IMR-90 (cell line): ENCODE measurements around the gene JAKMIP1. TPM values are rescaled to one million over a fixed set of nuclear protein-coding genes. Genes with fewer than 3 reads are reported as not detected.

Source experiments
- ATAC-seq: fragments of 200-7000 bp; cut with Tn5 transposase; 2 replicates; pipeline ENCODE4 v1.9.1; 2020; ENCODE audit warnings: low read depth, mild to moderate bottlenecking, moderate library complexity
- BruUV-seq: library from RNA; stranded (reverse); fragments of 400-500 nt; replicated peaks from 2 replicates; lab custom pipeline; 2021; lab: Mats Ljungman, UMichigan
- CTCF ChIA-PET: fragments of 300-600 bp; formaldehyde crosslinking; extraction: SDS; loops from one replicate; lab custom pipeline; 2021; ENCODE audit warnings: antibody characterized with exemption; lab: Yijun Ruan, JAX
- POLR2A ChIA-PET: fragments of 300-600 bp; sonication (Branson Sonifier 250); formaldehyde crosslinking; loops from one replicate; lab custom pipeline; 2022; ENCODE audit warnings: antibody characterized with exemption; ENCODE audit not compliant: unreplicated experiment; lab: Charles Lee
- DNase-seq: peaks from one replicate; pipeline ENCODE4 v3.0.0; 2013
- H2AFZ ChIP-seq: replicated peaks from 2 replicates; pipeline ENCODE3; 2013; ENCODE audit warnings: low read length, mild to moderate bottlenecking; ENCODE audit not compliant: poor library complexity
- H2AK5ac ChIP-seq: 2 replicates; pipeline ENCODE4 v1.6.1; 2013; ENCODE audit warnings: low read depth, low read length, inconsistent platforms
- H2AK9ac ChIP-seq: replicated peaks from 2 replicates; pipeline ENCODE3; 2013; ENCODE audit warnings: mild to moderate bottlenecking, low read depth, low read length, moderate library complexity; ENCODE audit not compliant: poor library complexity
- H2BK120ac ChIP-seq: 2 replicates; pipeline ENCODE4 v1.6.1; 2013; ENCODE audit warnings: low read depth, low read length, inconsistent platforms
- H2BK15ac ChIP-seq: 3 replicates; pipeline ENCODE4 v1.6.1; 2013; ENCODE audit warnings: low read depth, low read length, inconsistent platforms
- H2BK20ac ChIP-seq: 2 replicates; pipeline ENCODE4 v1.6.1; 2013; ENCODE audit warnings: low read depth, mild to moderate bottlenecking, inconsistent platforms, low read length, moderate library complexity
- H2BK5ac ChIP-seq: 2 replicates; pipeline ENCODE4 v1.6.1; 2013; ENCODE audit warnings: mild to moderate bottlenecking, low read depth, low read length, inconsistent platforms; ENCODE audit not compliant: poor library complexity, severe bottlenecking
- H3K14ac ChIP-seq: replicated peaks from 2 replicates; pipeline ENCODE4 v1.6.1; 2013; ENCODE audit warnings: low read depth, low read length, inconsistent platforms
- H3K18ac ChIP-seq: 2 replicates; pipeline ENCODE4 v1.6.1; 2013; ENCODE audit warnings: low read depth, low read length, control low read depth
- H3K23ac ChIP-seq: 2 replicates; pipeline ENCODE4 v1.6.1; 2013; ENCODE audit warnings: low read depth, low read length, inconsistent platforms
- H3K27ac ChIP-seq: 2 replicates; pipeline ENCODE4 v1.5.1; 2013; ENCODE audit warnings: mild to moderate bottlenecking, control low read depth, low read length; ENCODE audit not compliant: insufficient read depth
- H3K27me3 ChIP-seq: 2 replicates; pipeline ENCODE4 v1.6.1; 2013; ENCODE audit warnings: low read length; ENCODE audit not compliant: control insufficient read depth, insufficient read depth
- H3K36me3 ChIP-seq: 2 replicates; pipeline ENCODE4 v1.6.1; 2013; ENCODE audit warnings: low read length, mixed read lengths; ENCODE audit not compliant: control insufficient read depth, insufficient read depth
- H3K4ac ChIP-seq: 2 replicates; pipeline ENCODE4 v1.6.1; 2013; ENCODE audit warnings: low read depth, low read length, inconsistent platforms
- H3K4me1 ChIP-seq: 2 replicates; pipeline ENCODE4 v1.6.1; 2013; ENCODE audit warnings: low read length, mixed read lengths; ENCODE audit not compliant: control insufficient read depth, insufficient read depth
- H3K4me2 ChIP-seq: 2 replicates; pipeline ENCODE4 v1.6.1; 2013; ENCODE audit warnings: low read depth, mild to moderate bottlenecking, control low read depth, low read length, moderate library complexity
- H3K4me3 ChIP-seq: 2 replicates; pipeline ENCODE4 v1.5.1; 2013; ENCODE audit warnings: low read depth, mild to moderate bottlenecking, control low read depth, low read length, moderate library complexity; ENCODE audit not compliant: insufficient read depth
- H3K56ac ChIP-seq: 2 replicates; pipeline ENCODE4 v1.6.1; 2013; ENCODE audit warnings: low read length, inconsistent platforms; ENCODE audit not compliant: insufficient read depth; ENCODE audit errors: extremely low read depth
- H3K79me1 ChIP-seq, 2 experiments: 2 replicates each; pipeline ENCODE4 v1.6.1; 2013; ENCODE audit warnings: low read length in 2 of 2, inconsistent platforms in 1 of 2, low read depth in 1 of 2
- H3K9ac ChIP-seq: 2 replicates; pipeline ENCODE4 v1.6.1; 2013; ENCODE audit warnings: low read depth, low read length, control low read depth
- H3K9me1 ChIP-seq: 2 replicates; pipeline ENCODE4 v1.6.1; 2013; ENCODE audit warnings: low read length, inconsistent platforms; ENCODE audit not compliant: insufficient read depth
- H3K9me3 ChIP-seq: 2 replicates; pipeline ENCODE4 v1.6.1; 2013; ENCODE audit warnings: low read length; ENCODE audit not compliant: control insufficient read depth, insufficient read depth
- H4K20me1 ChIP-seq: 2 replicates; pipeline ENCODE4 v1.6.1; 2013; ENCODE audit warnings: low read length, inconsistent platforms; ENCODE audit not compliant: insufficient read depth
- H4K5ac ChIP-seq: 2 replicates; pipeline ENCODE4 v1.6.1; 2013; ENCODE audit warnings: mild to moderate bottlenecking, low read depth, low read length, control low read depth
- H4K8ac ChIP-seq, 2 experiments: 2 replicates each; pipeline ENCODE4 v1.6.1; 2013; ENCODE audit warnings: low read depth in 2 of 2, low read length in 2 of 2, control low read depth in 1 of 2, inconsistent platforms in 1 of 2
- H4K91ac ChIP-seq: 2 replicates; pipeline ENCODE4 v1.6.1; 2013; ENCODE audit warnings: low read depth, low read length, inconsistent platforms; ENCODE audit not compliant: insufficient read depth
- BHLHE40 ChIP-seq: fragments of 150-350 bp; IDR thresholded peaks from 2 replicates; pipeline ENCODE4 v1.6.1; 2016; ENCODE audit warnings: mild to moderate bottlenecking, low read depth, low read length
- CEBPB ChIP-seq: IDR thresholded peaks from 2 replicates; pipeline ENCODE4 v1.6.1; 2012; ENCODE audit warnings: low read depth, low read length, improper control_type of control experiment
- CHD1 ChIP-seq: IDR thresholded peaks from 2 replicates; pipeline ENCODE4 v1.6.1; 2012; ENCODE audit warnings: low read depth, low read length, improper control_type of control experiment
- CTCF ChIP-seq: conservative IDR thresholded peaks from 2 replicates; pipeline ENCODE4 v1.5.1; 2012; ENCODE audit warnings: mild to moderate bottlenecking, low read depth, low read length, improper control_type of control experiment
- ELK1 ChIP-seq: fragments of 150-350 bp; IDR thresholded peaks from 2 replicates; pipeline ENCODE4 v1.6.1; 2016; ENCODE audit warnings: low read depth, mild to moderate bottlenecking, low read length, moderate library complexity, borderline replicate concordance
- FOS ChIP-seq: fragments of 150-350 bp; IDR thresholded peaks from 2 replicates; pipeline ENCODE4 v1.6.1; 2016; ENCODE audit warnings: low read depth, low read length
- MAFK ChIP-seq: IDR thresholded peaks from 2 replicates; pipeline ENCODE4 v1.6.1; 2012; ENCODE audit warnings: low read depth, low read length, improper control_type of control experiment
- MAZ ChIP-seq: IDR thresholded peaks from 2 replicates; pipeline ENCODE4 v1.6.1; 2012; ENCODE audit warnings: low read depth, mild to moderate bottlenecking, low read length, improper control_type of control experiment, moderate library complexity, borderline replicate concordance
- MXI1 ChIP-seq: IDR thresholded peaks from 2 replicates; pipeline ENCODE4 v1.6.1; 2012; ENCODE audit warnings: low read depth, mild to moderate bottlenecking, low read length, moderate library complexity, borderline replicate concordance
- NFE2L2 ChIP-seq: fragments of 150-350 bp; IDR thresholded peaks from 2 replicates; pipeline ENCODE4 v1.6.1; 2016; ENCODE audit warnings: low read depth, mild to moderate bottlenecking, low read length
- POLR2A ChIP-seq: IDR thresholded peaks from 2 replicates; pipeline ENCODE4 v1.6.1; 2012; ENCODE audit warnings: mild to moderate bottlenecking, low read depth, low read length
- RAD21 ChIP-seq: IDR thresholded peaks from 2 replicates; pipeline ENCODE4 v1.6.1; 2012; ENCODE audit warnings: low read length, improper control_type of control experiment
- RCOR1 ChIP-seq: IDR thresholded peaks from 2 replicates; pipeline ENCODE4 v1.6.1; 2012; ENCODE audit warnings: mild to moderate bottlenecking, low read length, improper control_type of control experiment; ENCODE audit not compliant: insufficient replicate concordance
- RFX5 ChIP-seq: IDR thresholded peaks from 2 replicates; pipeline ENCODE4 v1.8.0; 2012; ENCODE audit warnings: low read depth, mild to moderate bottlenecking, low read length, moderate library complexity
- SMC3 ChIP-seq: fragments of 150-350 bp; IDR thresholded peaks from 2 replicates; pipeline ENCODE4 v1.6.1; 2016; ENCODE audit warnings: low read depth, mild to moderate bottlenecking, antibody characterized with exemption, low read length, moderate library complexity
- USF2 ChIP-seq: fragments of 150-350 bp; IDR thresholded peaks from 2 replicates; pipeline ENCODE4 v1.6.1; 2017; ENCODE audit warnings: mild to moderate bottlenecking, antibody characterized with exemption, low read length, low read depth
- WGBS, 2 experiments: methylation state at CpG; one replicate each; pipeline versions ENCODE4 v1.1.5 to v1.1.7; 2013; ENCODE audit warnings: missing lambda C conversion rate in 2 of 2; ENCODE audit not compliant: insufficient read length in 1 of 2; ENCODE audit errors: extremely low coverage in 2 of 2; 5-methylcytosine and 5-hydroxymethylcytosine counted together
- dilution Hi-C: fragments of 300-500 bp; cut with HindIII; formaldehyde crosslinking; loops from one replicate; pipeline ENCODE4 v1.14.3; 2018; ENCODE audit warnings: low sequenced_read_pairs; ENCODE audit not compliant: unreplicated experiment
- in situ Hi-C: fragments of 300-500 bp; cut with MboI; formaldehyde crosslinking; loops from 3 replicates; pipeline ENCODE4 v1.14.3; 2019; ENCODE audit warnings: low sequenced_read_pairs, inconsistent platforms, mixed read lengths
- intact Hi-C: fragments of 100-400 bp; cut with micrococcal nuclease; formaldehyde crosslinking; loops from 2 replicates; pipeline ENCODE4 v1.10.0; 2022
- polyA plus RNA-seq, 3 experiments: library from polyadenylated mRNA; depleted of rRNA; stranded (reverse); fragments of >200 nt; gene quantifications; 2 replicates each; pipeline ENCODE4 v1.2.3, GENCODE V29; 2012; ENCODE audit warnings: low replicate concordance in 1 of 3
- total RNA-seq: library from RNA; depleted of rRNA; stranded (reverse); fragments of >200 nt; gene quantifications from 2 replicates; pipeline ENCODE4 v1.2.3, GENCODE V29; 2012

JAKMIP1 gene
- total and polyA plus RNA-seq, 2 of the 4 experiments (the other 2 are of a cell fraction): not detected

- no peak for DNase-seq
- Histone ChIP-seq H2BK5ac (no peak overlapping the region), H3K9me1 (no peaks in the 10 kb centered on the region), H3K4me1 (no peaks in the 10 kb centered on the region), H3K4me2 (no peak overlapping the region), H2BK120ac (no peak overlapping the region), H3K27ac (no peak overlapping the region), H3K27me3 (no peaks in the 10 kb centered on the region), H4K91ac (no peak overlapping the region), H3K9me3 (no peaks in the 10 kb centered on the region; the same call in 1 of the 2 replicates), H4K8ac (no peak overlapping the region), H2AK5ac (no peak overlapping the region), H3K56ac (no peak overlapping the region), H4K20me1 (no peaks in the 10 kb centered on the region), H2BK15ac (no peak overlapping the region), H3K4ac (no peak overlapping the region), H3K9ac (no peak overlapping the region), H4K5ac (no peak overlapping the region), H3K36me3 (no peaks in the 10 kb centered on the region), H3K23ac (no peak overlapping the region), H3K4me3 (no peak overlapping the region), H2AFZ (no peak overlapping the region), H3K14ac (no peak overlapping the region), H3K18ac (no peak overlapping the region), H2AK9ac (no peak overlapping the region), H3K79me1 (no peaks in the 10 kb centered on the region), H2BK20ac (no peak overlapping the region)
- TF ChIP-seq RAD21 (no peak), USF2 (no peak), CTCF (no peak), CEBPB (no peak), SMC3 (no peak), CHD1 (no peak), MAZ (no peak), MXI1 (no peak), ELK1 (no peak), RFX5 (no peak), POLR2A (no peak), RCOR1 (no peak), FOS (no peak), BHLHE40 (no peak), NFE2L2 (no peak), MAFK (no peak)
- dilution Hi-C loops (no loop called here), in situ Hi-C loops (no loop called here), intact Hi-C loops (no loop called here)
- no peak for ATAC-seq
- ChIA-PET CTCF (no interaction called here), POLR2A (no interaction called here)
- no CpG with 5 or more reads among the region's 6 CpGs for WGBS, 2 experiments
- no TSS peak for BruUV-seq
Measured at GRCh38 chr4:6074758-6075157, 125.6 kb downstream of the JAKMIP1 start.
